ENCODE results near the gene NUPR2.
"Not testable (repeated sequence)": the region's sequence is repeated elsewhere in the genome, so short reads cannot be mapped to it uniquely, and the experiment has no call there.

NUPR2 gene, protein sequence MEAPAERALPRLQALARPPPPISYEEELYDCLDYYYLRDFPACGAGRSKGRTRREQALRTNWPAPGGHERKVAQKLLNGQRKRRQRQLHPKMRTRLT

GRCh38 chr7:56115852-56116538 lies at the start of gene NUPR2:
NUPR2 (minus strand) TSS chr7:56116417; CDS start chr7:56116314, 103 bp downstream.
- DNase-seq (ENCODE audit: low read depth) = no peak

DNA sequence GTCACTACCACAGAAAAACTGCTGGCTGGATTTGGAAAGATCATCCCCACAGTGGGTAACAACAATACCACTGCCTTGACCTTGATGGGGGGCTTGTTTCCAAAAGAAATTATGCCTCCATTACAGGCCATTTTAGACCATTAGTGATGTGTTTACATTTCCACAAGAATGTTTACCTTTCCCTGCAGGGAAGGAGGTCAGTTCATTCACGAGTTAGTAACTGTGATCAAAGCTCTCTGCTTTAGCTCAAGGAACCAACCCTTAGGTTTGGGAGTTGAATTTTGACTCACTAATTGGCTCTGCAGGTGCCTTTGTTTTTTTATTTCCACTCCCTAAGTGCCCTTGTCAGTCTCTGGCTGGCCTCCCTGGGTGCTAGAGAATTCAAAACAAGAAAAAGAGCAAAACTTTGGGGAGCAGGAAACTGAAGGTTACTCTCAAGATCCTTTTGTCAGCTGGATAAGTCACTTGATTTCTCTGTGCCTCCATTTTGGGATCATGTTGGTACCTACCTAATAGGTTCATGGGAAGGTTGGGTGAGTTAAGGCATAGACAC lies 41.1 kb upstream of the NUPR2 start:
- no peak for DNase-seq (ENCODE audit: low read depth)

DNA sequence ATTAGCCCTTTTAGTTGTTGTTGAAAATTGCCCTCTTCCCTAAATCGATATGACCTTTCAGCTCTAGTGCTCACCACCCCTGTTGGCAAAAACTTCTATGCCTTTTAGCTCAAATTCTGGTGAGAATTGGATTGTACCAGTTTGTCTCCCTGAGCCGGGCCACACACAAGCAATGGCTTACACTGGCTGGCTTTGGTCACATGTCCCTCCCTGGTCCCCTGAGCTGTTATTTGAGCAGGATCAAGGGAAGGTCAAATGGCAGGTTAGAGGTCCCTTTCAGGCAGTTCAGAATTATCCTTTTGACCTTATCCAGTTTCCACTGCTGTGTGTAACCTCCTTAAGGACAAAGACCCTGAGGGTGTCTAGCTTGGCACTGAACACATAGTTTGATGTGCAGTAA lies 14.8 kb upstream of the NUPR2 start:
- DNase-seq (ENCODE audit: low read depth) = not testable (repeated sequence)

DNA sequence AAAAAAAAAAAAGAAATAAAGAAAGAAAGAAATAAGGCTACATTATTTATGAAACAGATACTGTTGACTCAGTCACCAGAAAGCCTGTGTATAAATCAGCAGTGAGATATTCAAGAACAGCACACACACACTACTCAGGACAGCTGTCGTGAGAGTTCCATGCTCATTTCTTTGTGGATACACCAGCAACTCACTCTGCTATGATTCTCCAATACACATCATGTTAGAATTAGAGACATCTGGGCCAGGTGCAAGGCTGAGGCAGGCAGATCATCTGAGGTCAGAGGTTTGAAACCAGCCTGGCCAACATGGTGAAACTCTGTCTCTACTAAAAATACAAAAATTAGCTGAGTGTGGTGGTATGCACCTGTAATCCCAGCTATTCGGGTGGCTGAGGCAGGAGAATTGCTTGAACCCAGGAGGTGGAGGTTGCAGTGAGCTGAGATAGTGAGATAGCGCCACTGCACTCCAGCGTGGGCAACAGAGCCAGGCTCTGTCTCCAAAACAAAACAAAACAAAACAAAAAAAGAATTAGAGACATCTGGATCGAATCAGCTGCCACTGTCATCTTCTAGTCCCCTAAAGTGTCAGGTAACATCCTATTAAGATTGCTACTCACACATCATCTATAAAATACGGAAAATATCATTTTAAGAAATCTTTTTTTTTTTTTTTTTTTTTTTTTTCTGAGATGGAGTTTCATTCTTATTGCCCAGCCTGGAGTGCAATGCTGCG lies 11.2 kb upstream of the NUPR2 start:
- DNase-seq (ENCODE audit: low read depth) = no peak

DNA sequence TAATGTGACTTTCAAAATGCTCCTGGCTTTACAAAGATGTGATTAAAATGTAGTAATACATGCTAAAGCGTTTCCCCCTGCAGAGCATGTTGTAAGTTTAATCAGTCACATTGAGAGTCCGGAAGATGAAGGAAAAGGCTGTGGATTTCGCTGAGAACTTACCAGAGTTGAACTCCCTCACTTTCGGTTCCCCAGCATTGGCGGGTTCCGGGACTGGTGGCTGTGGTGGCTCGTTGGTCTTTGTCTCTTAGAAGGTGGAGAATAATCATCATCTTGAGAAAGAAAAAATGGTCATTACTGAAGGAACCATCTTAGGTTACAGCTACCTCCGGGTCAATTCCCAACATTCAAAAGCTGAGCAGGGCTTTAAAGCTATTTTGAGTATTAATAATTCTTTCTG lies 9.6 kb upstream of the NUPR2 start:
- no peak for DNase-seq (ENCODE audit: low read depth)

GRCh38 chr7:56124981-56125380 lies 8.8 kb upstream of the NUPR2 start:
- DNase-seq (ENCODE audit: low read depth) = no peak

- no peak for DNase-seq (ENCODE audit: low read depth)
Measured at GRCh38 chr7:56121440-56121839, 5.2 kb upstream of the NUPR2 start.

GRCh38 chr7:56112244-56112643 lies 4.0 kb downstream of the NUPR2 start:
- not testable (repeated sequence) for DNase-seq (ENCODE audit: low read depth)

GRCh38 chr7:56110611-56111010 lies 5.6 kb downstream of the NUPR2 start:
- no peak for DNase-seq (ENCODE audit: low read depth)

- no peak for DNase-seq (ENCODE audit: low read depth)
Measured at GRCh38 chr7:56107954-56108258, 8.3 kb downstream of the NUPR2 start.

- DNase-seq (ENCODE audit: low read depth) = peak; percentile 90
Measured at GRCh38 chr7:56106108-56107073, 9.8 kb downstream of the NUPR2 start, which contains the start of gene CHCHD2. CHCHD2 (minus strand) TSS chr7:56106476; CDS start chr7:56106413, 63 bp downstream.

GRCh38 chr7:56105508-56105907 lies 10.7 kb downstream of the NUPR2 start:
- no peak for DNase-seq (ENCODE audit: low read depth)

DNA sequence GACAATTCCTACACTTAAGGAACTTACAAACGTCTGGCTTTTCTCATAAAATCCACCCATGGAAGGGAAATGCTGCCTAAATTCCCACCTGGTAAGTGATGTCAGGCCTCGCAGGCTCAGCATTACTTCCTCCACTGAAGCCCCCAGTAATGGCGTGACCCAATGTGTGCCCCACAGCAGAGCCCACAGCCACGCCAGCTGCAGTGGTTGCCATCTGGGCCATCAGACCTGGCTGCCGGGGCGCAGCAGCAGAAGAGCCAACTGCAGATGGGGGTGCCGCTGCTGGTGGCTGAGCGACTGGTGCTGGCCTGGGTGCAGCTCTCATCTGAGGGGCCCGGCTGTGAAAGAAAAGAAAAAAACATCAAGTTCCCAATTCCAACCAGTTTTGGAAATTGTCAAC lies 12.1 kb downstream of the NUPR2 start:
- DNase-seq (ENCODE audit: low read depth) = not testable (repeated sequence)

DNA sequence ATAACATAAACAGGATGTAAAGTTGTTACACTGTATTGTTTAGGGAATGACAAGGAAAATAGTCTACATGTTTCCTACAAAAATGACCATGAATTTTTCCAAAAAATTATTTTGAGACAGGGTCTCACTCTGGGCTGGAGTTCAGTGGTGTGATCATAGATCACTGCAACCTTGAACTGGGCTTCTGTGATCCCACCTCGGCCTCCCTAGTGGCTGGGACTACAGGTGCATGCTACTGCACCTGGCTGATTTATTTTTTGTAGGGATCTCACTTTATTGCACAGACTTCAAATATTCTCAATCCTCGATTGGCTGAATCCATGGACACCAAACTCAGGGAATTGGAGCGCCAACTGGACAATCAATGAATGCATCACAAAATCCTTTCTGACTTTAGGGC lies 16.6 kb downstream of the NUPR2 start:
- DNase-seq (ENCODE audit: low read depth) = no peak

GRCh38 chr7:56098187-56099008 lies 17.8 kb downstream of the NUPR2 start:
- not testable (repeated sequence) for DNase-seq (ENCODE audit: low read depth)

GRCh38 chr7:56097700-56098099 lies 18.5 kb downstream of the NUPR2 start:
- DNase-seq (ENCODE audit: low read depth) = no peak

GRCh38 chr7:56092789-56093531 lies 23.3 kb downstream of the NUPR2 start, which contains the start of gene PHKG1:
PHKG1 (minus strand) TSS chr7:56092952; CDS start chr7:56088941, 4,011 bp downstream.
- no peak for DNase-seq (ENCODE audit: low read depth)

DNA sequence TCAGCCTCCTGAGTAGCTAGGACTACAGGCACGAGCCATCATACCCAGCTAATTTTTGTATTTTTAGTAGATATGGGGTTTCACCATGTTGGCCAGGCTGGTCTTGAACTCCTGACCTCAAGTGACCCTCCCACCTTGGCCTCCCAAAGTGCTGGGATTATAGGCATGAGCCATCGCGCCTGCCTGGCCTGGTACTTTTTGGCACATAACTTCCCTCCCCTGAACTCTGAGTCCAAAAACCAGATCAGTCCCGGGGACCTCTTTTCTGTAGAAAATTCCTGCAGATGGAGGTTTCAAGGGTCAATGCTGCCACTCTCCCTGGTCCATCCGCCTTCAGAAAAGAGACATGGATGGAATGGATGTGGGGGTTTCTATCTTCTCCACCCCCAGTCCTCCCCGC lies 23.8 kb downstream of the NUPR2 start:
- not testable (repeated sequence) for DNase-seq (ENCODE audit: low read depth)

DNA sequence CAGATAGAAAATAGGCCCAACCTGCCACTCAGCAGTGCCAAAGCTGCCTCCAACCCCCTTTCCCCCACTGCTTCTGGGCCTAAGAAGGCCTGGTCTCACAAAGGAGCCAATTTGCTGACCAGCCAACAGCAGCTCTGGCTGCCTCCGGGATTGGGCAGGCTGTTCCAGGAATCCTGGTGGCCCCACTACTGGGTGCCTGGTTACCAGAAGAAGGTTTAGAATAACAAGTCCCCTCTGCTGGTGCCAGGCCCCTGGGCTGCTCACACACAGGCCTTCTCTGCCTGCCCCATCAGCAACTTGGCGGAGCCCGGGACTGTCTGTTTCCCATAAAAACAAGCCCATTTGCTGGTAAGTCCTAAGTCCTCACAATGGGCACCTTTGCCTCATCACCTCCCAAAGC lies 24.6 kb downstream of the NUPR2 start:
- DNase-seq (ENCODE audit: low read depth) = no peak

- DNase-seq (ENCODE audit: low read depth) = no peak
Measured at GRCh38 chr7:56087445-56087844, 28.8 kb downstream of the NUPR2 start.
